GM19328 (cell line): Measurements from ENCODE around the gene FUT2.
"Not testable (repeated sequence)": the region's sequence is repeated elsewhere in the genome, so short reads cannot be mapped to it uniquely, and the experiment has no call there.

Experiments used
- ATAC-seq: cut with Tn5 transposase; IDR thresholded peaks from one replicate; pipeline ENCODE4 v1.9.1; 2021; ENCODE audit warnings: mild to moderate bottlenecking, moderate library complexity; ENCODE audit not compliant: unreplicated experiment

The FUT2 gene

DNA sequence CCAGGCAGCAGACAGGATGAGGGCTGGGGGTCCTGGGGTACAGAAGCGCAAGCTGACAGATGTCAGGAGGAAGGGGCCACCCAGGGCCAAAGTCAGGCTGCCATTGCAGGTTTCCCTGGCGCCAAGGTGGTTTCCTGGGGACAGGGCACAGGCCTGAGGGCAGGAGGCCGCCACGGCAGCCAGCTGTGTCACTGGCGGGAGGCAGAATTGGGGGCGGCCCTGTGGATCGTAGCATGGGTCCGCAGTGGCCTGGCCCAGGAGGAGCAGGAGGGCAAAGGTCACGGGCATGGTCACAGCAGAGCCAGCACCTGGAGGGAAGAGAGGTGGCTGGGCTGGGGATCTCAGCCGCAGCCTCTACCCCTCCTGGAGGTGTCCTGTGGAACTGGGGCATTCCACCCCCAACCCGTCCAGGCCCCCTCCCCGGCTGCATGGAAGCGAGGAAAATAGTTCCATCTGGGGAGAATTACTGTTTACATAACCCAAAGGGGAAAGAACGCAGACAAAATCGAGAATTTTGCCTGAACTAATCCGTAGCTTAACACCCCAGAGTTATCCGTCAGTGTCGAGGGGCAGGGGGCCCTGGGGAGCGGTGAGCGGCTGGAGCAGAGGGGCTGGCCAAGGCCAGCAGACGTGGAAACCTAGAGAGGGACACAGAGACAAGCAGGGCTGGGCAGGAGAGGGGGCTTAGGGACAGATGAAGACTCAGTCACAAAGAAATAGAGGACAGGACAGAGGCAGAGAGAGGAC, 24.9 kb upstream of the FUT2 start:
- no peak for ATAC-seq

DNA sequence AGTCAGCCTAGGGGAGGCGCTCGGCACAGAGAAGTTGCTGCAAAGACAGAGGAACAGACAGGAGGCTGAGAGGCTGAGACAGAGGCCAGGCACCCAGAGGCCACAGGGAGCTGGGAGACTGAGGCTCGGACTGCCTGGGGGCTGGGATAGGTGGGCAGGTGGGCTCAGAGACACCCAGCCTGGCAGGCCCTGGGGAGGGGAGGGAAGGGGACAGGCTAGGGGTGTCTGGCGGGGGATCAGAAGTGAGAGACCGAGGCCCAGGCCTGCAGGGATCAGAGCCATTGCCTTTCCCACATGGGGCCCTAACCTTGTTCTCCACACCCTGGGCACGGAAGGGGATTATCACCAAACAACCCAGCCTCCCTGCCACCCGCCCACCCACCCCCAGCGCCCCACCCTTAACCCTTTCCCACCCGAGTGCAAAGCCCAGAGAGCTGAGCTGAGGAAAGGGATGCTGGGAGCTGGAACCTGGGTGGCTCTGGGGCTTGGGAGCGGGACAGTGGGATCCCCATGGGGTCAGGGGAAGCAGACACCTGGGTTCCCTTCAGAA, 24.2 kb upstream of the FUT2 start:
- ATAC-seq: no peak

DNA sequence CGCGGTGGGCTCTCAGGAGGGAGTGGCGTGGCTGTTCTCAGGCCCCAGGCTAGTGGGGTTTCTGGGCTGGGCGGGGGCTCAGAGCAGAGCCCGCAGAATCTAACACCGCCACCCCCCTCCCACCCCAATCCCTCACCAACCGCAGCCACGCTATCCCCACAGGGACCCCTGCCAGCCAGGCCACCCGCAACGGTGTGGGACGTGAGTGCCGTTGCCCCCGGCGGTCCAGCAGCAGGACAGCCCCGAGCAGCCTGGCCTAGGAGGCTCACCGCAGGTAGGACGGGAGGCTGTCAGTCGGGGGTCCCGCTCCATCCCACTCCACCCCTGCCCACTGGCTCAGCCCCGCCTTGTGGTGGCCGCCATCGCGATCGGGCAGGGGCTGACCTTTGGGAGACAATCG, 22.8 kb upstream of the FUT2 start, which contains the start of gene NTN5:
TSS of gene NTN5 (minus strand) at position 24 of the 400 bp plus-strand sequence. CDS start 2,031 bp downstream, outside the sequence.
- ATAC-seq: no peak

DNA sequence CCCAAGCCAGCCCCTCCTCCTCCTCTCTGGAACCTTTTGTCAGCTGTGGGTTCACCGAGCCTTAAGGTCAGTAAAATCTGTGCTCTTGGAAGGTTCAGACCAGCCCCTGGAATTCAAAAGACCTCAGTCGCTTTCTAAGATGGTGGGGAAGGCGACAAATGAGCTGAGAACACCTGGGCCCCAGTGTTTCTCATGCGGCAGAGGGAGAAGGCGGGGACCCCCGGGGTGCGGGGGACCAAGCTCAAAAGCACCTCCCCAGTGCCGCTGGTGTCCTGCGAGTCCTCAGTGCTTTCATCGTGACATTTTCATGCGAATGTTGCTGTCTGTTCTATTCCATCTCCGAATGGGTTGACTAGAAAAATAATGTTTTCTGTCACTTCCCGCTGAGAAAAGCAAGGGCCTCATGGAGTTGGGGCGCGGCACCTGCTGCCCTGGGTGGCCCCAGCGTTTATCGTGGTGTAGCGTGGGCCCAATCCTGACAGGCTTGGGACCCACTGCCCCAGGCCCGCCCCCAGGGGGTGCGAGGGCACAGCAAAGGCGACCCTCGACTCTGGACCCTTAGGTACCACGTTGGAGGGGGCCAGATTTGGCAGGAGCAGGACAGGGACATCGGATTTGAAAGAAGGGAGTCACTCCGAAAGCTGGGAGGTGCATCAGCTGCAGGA, 22.2 kb upstream of the FUT2 start:
- ATAC-seq: no peak

DNA sequence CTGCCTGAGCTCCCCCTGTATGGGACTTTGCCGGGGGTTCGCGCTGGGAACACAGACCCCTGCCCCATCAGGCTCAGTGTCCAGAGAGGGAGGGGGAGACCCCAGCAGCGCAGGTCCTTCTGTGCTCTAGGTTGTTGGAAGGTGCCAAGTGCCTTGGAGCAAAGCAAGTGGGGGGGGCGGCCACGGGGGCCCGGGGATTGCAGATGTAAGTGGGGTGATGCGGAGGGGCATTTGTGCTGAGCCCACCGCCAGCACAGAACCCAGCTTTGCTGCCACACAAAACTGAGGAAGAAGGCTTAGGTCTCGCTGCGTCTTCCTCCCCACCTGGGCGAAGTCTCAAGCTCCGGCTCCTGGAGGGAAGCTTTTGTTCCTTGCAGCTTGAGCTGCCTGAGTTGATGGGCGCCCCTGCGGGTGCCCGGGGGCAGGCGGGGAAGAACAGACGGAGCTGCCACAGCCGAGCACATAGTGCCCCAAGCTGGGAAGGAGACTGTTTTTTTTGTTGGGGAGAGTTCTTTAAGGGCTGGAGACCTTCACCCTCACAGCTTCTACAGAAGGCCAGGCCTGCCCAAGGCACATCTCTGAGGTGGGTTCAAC, 21.5 kb upstream of the FUT2 start:
- ATAC-seq: no peak

DNA sequence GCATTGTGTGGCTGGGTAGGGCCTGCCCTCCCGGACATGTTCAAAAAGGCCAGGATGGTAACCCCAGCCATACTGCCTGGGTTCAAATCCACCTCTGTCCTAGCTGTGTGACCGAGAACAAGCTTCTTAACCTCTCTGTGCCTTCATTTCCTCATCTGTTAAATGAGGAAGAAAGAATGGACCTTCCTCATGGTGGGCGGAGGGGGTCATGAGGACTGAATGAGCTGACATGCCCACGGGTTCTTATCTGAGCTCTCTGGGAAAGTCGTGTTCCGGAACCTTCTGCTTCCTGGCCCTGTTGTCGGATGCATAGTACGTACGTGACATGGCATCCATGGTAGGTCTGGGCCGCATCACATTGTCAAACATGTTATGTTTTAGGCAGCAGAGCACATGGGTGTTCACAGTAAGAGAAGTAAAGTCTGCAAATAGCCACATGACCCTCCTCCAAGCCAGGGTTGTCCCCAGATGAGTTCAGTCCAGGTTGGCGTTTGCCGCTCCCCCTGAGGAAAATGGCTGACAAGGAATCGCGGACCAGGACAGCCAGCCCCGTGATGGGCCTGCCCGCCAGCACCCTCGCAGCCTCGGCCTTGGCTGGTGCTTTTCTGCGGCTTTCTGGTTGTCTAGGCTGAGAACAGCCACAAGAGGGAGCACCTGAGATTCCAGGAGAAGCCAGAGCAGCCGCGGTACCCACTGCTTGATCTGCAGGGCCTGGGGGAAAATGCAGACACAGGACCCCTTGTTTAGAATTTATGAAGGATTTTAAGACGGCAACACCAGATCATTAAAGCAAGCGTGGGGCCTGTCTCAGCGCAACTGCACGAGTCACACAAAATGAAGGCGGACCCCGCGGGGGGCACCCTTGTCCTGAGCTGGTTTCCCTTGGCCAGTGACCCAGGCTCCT, 20.6 kb upstream of the FUT2 start:
- no peak for ATAC-seq

DNA sequence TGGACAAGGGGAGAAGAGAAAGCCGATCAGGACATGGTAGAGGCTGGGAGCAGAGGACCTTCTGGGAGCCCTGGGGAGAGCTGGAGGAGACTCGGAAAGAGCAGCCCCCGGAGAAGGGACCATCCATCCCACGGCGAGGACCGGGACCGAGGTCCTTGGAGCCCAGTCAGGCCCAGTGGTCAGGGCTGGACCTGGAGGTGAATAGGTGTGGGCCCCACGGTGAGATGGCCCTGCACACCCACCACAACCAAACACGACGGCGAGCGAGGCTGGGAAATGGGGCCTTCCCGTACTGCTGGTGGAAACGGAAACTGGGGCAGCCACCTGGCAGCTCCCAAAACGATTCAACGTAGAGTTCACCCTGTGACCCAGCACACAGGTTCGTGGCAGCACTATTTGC, 19.3 kb upstream of the FUT2 start:
- ATAC-seq: no peak

DNA sequence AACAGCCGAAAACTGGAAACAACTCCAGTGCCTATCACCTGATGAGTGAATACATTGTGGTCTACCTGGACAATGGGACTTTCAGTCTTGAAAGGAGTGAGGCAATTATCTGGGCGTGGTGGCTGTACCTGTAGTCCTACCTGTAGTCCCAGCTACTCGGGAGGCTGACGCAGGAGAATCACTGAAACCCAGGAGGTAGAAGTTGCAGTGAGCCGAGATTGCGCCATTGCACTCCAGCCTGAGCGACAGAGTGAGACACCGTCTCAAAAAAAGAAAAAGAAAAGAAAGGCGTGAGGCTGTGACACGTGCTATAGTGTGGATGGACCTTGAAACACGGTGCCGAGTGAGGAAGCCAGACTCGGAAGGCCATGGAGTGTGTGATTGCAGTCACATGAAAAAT, 18.9 kb upstream of the FUT2 start:
- ATAC-seq: no peak

DNA sequence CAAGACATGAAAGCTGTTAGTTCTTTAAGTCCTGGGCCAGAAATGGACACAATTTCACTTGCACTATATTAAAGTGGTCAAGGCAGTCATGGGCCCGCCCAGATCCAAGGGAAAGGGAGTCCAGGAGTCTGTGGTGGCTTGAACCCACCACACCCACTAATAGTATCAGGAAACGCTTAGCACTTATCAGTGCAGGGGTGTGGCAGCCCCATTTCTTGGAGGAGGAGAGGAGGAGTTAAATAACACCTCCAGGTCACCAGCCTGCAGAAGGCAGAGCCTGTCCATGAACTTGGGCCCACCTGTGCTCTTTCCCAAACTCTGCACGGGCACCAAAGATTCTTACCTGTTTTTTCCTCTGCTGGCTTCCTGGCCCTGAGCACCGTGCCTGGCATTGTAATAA, 17.6 kb upstream of the FUT2 start:
- ATAC-seq: no peak

DNA sequence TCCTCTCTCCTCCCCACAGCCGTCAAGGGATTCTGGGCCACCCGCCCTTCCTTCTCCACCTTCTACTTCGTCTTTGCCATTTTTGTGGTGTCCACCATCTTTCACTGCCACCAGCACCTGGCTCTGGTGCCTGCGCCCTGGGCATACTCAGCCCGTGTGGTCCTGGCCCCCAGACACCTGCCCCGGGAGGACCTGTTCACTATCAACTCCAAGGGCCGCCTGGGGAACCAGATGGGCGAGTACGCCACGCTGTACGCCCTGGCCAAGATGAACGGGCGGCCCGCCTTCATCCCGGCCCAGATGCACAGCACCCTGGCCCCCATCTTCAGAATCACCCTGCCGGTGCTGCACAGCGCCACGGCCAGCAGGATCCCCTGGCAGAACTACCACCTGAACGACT, 15.8 kb upstream of the FUT2 start:
- ATAC-seq: not testable (repeated sequence)

DNA sequence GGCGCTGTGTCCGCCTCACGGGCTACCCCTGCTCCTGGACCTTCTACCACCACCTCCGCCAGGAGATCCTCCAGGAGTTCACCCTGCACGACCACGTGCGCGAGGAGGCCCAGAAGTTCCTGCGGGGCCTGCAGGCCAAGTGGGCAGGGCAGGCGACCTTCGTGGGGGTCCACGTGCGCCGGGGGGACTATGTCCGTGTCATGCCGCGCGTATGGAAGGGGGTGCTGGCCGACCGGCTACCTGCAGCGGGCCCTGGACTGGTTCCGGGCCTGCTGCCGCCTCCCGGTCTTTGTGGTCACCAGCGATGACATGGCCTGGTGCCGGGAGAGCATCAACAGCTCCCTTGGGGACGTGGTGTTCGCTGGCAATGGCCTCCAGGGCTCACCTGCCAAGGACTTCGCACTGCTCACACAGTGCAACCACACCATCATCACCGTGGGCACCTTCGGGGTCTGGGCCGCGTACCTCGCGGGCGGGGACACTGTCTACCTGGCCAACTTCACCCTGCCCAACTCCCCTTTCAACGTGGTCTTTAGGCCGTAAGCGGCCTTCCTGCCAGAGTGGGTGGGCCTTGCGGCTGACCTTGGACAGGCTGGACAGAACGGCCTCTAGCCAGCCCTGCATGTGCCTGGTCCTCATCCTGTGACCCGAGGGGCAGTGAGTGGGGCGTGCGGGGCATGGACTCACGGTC, 15.2 kb upstream of the FUT2 start:
- no peak for ATAC-seq

DNA sequence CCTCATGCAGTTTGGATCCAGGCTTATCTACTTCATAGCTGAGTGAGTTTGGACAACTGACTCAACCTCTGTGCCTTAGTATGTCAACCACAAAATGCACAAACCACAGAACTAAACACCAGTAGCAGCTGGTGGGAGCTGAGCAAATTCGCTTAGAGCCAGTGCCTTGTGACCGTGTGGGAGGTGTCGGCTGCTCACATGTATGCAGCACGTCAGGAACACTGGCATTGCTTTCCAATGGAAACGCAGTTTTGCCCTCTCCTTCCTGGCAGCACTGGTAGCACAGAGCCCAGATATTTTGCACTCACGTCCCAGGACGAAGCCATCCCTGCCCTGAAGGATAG, 14.7 kb upstream of the FUT2 start:
- ATAC-seq: no peak

DNA sequence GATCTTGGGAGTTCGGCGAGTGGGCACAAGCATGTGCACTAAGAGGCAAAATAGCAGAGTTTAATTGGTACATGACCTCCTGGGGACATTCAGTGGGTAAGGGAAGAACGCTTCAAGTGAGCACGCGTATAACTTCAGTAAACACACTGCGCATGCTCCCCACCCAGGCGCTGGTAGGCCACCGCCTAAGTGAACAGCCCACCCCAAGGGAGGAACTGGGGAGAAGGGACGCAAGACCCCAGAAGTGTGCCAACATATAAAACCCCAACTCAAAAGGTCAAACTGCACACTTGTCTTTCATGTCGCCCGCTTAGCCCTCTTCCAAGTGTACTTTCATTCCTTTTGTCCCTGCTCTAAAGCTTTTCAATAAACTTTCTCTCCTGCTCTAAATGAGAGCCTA, 12.4 kb upstream of the FUT2 start:
- ATAC-seq: no peak

DNA sequence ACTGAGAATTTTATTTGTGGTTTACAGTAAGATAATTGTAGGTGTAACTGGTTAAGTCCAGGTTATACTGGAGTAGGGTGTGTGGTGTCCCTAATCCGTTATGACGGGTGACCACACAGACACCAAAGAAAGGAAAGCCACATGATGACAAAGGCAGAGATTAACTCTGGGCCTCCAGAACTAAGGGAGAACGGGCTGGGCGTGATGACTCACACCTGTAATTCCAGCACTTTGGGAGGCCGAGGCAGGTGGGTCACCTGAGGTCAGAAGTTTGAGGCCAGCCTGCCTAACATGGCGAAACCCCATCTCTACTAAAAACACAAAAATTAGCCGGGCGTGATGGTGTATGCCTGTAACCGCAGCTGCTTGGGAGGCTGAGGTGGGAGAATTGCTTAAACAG, 10.2 kb upstream of the FUT2 start:
- ATAC-seq: no peak

DNA sequence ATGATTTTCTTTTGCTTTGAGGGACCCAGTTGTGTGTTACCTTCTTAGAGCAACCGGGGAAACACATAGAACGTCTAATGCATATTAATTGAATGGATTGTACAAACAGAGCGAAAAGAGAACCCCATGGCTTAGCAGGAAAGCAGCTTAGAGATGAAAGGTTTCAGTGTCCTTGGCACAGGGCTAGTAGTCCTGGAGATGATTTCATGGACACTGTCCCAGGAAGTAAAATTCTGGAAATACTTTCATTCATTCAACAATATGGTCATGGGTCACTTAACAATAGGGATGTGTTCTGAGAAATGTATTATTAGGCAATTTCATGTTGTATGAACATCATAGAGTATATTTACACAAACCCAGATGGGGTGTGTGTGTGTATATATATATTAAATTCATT, 9.7 kb upstream of the FUT2 start:
- no peak for ATAC-seq

DNA sequence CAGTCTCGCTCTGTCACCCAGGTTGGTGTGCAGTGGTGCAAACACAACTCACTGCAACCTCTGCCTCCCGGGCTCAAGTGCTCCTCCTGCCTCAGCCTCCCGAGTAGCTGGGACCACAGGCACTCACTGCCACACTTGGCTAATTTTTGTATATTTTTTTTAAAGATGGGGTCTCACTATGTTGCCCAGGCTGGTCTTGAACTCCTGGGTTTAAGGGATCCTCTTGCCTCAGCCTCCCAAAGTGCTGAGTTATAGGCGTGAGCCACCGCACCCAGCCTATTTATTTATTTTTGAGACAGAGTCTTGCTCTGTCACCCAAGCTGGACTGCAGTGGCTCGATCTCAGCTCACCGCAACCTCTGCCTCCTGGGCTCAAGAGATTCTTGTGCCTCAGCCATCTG, 9.1 kb upstream of the FUT2 start:
- not testable (repeated sequence) for ATAC-seq

DNA sequence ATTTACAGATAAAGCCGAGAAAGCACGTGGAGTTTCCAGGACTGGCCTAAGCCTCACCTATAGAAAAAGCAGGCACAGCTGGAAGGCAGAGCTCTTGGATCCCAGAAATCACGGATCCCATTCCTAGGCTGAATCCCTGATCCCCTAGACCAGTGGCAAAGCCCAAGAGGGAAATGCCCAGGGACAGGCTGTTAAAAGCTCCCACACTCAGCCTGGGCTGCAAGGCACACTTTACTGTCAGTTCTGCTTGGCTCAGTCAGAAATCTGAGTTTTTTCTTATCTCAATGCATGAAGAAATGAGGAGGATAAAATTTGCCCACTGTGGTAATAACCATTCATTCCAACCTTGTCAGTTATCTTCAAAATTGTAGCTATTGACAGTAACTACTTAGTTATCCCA, 8.0 kb upstream of the FUT2 start:
- no peak for ATAC-seq

DNA sequence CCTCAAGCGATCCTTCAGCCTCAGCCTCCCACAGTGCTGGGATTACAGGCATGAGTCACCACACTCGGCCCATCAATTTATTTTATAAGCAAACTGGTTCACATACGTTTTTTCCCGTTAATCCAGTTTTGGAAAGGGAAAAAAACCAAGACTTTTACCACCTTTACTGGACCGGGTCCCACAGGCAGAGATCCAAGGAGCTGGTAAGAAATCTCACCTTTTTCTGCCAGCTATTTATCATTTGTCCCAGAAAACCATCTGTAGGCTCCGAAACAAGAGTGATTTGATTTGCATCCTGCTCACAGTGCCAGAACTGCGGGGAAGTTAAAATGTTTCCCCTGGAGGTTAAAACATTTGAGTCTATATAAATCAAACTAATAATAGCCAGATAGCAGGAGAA, 6.3 kb upstream of the FUT2 start:
- ATAC-seq: no peak

DNA sequence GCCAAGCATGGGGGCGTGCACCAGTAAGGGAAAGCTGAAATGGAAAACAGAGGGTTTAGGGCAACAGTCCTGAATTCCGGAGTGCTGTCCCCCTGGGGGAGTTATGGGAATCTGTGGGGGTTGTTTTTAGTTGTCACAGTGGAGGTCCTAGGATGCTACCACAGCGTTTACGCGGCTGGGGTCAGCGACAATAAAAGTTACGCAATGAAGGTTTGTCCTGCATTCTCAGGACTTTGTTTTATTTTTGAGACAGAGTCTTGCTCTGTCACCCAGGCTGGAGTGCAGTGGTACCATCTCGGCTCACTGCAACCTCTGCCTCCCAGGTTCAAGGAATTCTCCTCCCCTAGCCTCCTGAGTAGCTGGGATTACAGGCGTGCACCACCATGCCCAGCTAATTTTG, 2.1 kb upstream of the FUT2 start:
- ATAC-seq: not testable (repeated sequence)

DNA sequence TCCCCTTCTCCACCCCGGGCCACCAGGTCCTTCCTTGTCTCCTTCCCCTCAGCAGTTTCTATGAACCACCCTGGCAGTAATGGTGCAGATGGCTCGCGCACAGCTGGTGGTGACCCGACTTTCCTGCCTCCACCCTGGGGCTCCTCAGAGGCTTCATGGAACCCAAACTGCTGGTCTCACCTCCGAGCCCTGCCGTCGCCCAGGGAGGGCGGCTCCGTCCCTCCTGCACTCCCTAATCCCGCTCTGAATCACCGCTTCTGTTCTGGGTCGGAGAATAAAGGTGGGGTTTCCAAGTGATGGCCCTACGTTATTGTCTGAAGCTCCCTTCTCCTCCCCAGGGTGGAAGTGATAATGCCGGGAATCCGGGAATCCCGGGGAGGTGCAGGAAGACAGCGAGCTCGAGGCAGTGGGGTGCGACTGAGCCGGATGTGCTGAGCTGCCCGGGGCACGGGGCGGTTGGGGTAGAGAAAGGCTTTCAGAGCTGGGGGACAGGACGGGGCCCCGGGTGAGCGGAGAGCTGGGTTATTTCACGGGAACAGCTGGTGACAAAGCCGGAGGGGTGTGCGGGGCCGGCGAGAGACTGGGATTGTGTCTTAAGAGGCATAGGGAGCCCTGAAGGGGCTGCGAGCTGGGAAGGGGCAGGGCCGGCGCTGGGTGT, 711 bp downstream of the FUT2 start:
- ATAC-seq: no peak
